ENCODE results near the gene ARHGAP31.

DNA sequence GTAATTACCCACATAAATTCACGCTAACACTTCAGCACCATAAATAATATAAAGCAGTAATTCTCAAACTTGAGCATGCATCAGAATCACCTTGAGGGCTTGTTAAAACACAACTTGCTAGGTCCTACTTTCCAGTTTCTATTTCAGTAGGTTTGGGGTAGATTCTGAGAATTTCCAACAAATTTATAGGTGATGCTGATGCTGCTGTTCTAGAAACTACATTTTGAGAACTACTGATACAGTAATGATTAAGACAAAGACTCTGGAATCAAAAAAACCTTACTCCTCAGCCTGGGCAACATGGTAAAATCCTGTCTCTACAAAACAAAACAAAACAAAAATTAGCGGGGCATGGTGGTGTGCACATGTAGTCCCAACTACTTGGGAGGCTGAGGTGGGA, 150.4 kb downstream of the ARHGAP31 start:
- TF ChIP-seq, protein P1, sequence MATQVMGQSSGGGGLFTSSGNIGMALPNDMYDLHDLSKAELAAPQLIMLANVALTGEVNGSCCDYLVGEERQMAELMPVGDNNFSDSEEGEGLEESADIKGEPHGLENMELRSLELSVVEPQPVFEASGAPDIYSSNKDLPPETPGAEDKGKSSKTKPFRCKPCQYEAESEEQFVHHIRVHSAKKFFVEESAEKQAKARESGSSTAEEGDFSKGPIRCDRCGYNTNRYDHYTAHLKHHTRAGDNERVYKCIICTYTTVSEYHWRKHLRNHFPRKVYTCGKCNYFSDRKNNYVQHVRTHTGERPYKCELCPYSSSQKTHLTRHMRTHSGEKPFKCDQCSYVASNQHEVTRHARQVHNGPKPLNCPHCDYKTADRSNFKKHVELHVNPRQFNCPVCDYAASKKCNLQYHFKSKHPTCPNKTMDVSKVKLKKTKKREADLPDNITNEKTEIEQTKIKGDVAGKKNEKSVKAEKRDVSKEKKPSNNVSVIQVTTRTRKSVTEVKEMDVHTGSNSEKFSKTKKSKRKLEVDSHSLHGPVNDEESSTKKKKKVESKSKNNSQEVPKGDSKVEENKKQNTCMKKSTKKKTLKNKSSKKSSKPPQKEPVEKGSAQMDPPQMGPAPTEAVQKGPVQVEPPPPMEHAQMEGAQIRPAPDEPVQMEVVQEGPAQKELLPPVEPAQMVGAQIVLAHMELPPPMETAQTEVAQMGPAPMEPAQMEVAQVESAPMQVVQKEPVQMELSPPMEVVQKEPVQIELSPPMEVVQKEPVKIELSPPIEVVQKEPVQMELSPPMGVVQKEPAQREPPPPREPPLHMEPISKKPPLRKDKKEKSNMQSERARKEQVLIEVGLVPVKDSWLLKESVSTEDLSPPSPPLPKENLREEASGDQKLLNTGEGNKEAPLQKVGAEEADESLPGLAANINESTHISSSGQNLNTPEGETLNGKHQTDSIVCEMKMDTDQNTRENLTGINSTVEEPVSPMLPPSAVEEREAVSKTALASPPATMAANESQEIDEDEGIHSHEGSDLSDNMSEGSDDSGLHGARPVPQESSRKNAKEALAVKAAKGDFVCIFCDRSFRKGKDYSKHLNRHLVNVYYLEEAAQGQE (IDR thresholded peaks at IDR 0.05; ENCODE audit: insufficient read depth in 1 of 2, low read depth in 2 of 2, low read length in 2 of 2), result no peak
- TF ChIP-seq POLR2AphosphoS5 (IDR thresholded peaks at IDR 0.05; ENCODE audit: low read depth, low read length) (no peak), TAF1 (IDR thresholded peaks at IDR 0.05; ENCODE audit: borderline replicate concordance, insufficient read depth, low read length) (no peak), SIN3A (IDR thresholded peaks at IDR 0.05; ENCODE audit: borderline replicate concordance, insufficient read depth, low read length) (no peak), FOXP2 (optimal IDR thresholded peaks at IDR 0.05; ENCODE audit: borderline replicate concordance, extremely low read depth, extremely low read length, insufficient read depth) (no peak)

All from PFSK-1 (cell line).